T-helper 2 cell treated with Interferon-gamma antibody and Interleukin-4, amounts not matched to agents 5 μg/mL and 100 μg/mL, for 36 hours (primary cell): Measurements from ENCODE around the gene CFTR.

Experiments used
- DNase-seq: peaks from one replicate; pipeline ENCODE4 v3.0.0; 2021; ENCODE audit warnings: low spot score
- H3K27ac Mint-ChIP-seq: one replicate; pipeline ENCODE4 v1.8.0; 2021; ENCODE audit warnings: mild to moderate bottlenecking, mixed read lengths
- H3K27me3 Mint-ChIP-seq: one replicate; pipeline ENCODE4 v1.8.0; 2021; ENCODE audit warnings: low read depth, mixed read lengths
- H3K36me3 Mint-ChIP-seq: one replicate; pipeline ENCODE4 v1.8.0; 2021; ENCODE audit warnings: low read depth, mixed read lengths
- H3K4me1 Mint-ChIP-seq: one replicate; pipeline ENCODE4 v1.8.0; 2021; ENCODE audit warnings: low read depth, mixed read lengths
- H3K4me3 Mint-ChIP-seq: one replicate; pipeline ENCODE4 v1.8.0; 2022; ENCODE audit warnings: mild to moderate bottlenecking, moderate library complexity, mixed read lengths
- H3K9me3 Mint-ChIP-seq: one replicate; pipeline ENCODE4 v1.8.0; 2021; ENCODE audit warnings: mixed read lengths

Gene CFTR

DNA sequence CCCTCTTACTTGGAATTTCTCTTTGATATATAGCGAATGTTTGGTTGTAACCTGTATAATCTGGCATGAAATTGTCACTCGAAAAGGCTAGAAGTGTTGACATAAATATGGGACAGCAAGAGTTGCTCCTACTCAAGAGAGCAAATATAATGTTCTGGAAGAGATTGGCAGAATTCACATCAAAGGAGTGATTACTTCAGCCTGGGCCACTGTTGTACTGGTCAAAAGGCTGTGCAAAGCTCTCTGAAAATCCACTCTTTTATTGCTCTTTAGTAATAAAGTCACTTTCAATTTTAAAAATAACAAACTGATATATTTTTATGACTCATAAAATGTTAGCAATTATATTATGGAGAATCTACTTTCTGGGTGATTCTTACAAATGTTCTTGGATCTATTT lies 58.2 kb downstream of the CFTR start:
- Mint-ChIP-seq H3K27me3 (no peaks in the 10 kb centered on the region), H3K4me1 (no peaks in the 10 kb centered on the region), H3K9me3 (no peaks in the 10 kb centered on the region), H3K27ac (no peak overlapping the region), H3K4me3 (no peak overlapping the region), H3K36me3 (no peaks in the 10 kb centered on the region)
- DNase-seq, result no peak

DNA sequence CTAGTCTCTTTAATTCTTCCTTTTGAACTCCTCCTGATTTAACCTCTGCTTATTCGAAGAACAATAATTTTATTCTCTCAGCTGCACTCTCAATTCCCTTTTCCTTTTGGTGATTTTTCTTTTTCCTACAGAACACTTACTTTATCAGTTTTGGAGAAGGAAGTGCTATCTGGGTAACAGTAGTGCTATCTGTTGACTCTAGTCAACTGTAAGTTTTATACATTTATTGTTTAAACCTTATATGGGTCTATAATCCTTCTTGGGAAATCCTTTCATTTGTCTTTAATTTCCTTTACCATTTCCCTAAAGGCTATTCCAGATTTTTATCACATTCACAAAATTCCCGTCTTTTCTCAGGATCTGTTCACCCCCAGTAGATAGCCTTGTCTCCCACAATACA lies 64.2 kb downstream of the CFTR start:
- no peaks in the 10 kb centered on the region for H3K4me1 Mint-ChIP-seq
- no peak for DNase-seq
- no peaks in the 10 kb centered on the region for H3K27me3 Mint-ChIP-seq
- H3K27ac Mint-ChIP-seq, result no peak overlapping the region
- H3K36me3 Mint-ChIP-seq, result no peaks in the 10 kb centered on the region
- H3K4me3 Mint-ChIP-seq, result no peak overlapping the region
- no peaks in the 10 kb centered on the region for H3K9me3 Mint-ChIP-seq

DNA sequence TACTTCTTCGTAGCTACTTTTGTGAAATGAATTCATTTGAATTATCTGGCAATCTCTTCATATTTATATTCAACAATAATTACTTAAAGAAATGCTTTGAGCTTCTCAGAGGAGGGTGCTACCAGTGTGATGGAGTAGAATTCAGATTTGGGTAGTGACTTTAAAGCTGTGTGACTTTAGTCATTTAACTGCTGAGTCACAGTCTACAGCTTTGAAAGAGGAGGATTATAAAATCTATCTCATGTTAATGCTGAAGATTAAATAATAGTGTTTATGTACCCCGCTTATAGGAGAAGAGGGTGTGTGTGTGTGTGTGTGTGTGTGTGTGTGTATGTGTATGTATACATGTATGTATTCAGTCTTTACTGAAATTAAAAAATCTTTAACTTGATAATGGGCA lies 68.2 kb downstream of the CFTR start:
- no peak overlapping the region for H3K27ac Mint-ChIP-seq
- no peaks in the 10 kb centered on the region for H3K27me3 Mint-ChIP-seq
- no peaks in the 10 kb centered on the region for H3K9me3 Mint-ChIP-seq
- no peaks in the 10 kb centered on the region for H3K4me1 Mint-ChIP-seq
- no peaks in the 10 kb centered on the region for H3K36me3 Mint-ChIP-seq
- H3K4me3 Mint-ChIP-seq, result no peak overlapping the region
- DNase-seq, result no peak

DNA sequence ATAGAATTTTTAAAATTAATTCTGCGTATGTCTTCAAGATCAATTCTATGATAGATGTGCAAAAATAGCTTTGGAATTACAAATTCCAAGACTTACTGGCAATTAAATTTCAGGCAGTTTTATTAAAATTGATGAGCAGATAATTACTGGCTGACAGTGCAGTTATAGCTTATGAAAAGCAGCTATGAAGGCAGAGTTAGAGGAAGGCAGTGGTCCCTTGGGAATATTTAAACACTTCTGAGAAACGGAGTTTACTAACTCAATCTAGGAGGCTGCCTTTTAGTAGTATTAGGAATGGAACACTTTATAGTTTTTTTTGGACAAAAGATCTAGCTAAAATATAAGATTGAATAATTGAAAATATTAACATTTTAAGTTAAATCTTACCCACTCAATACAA lies 70.8 kb downstream of the CFTR start:
- no peak for DNase-seq
- H3K36me3 Mint-ChIP-seq, result no peaks in the 10 kb centered on the region
- no peak overlapping the region for H3K4me3 Mint-ChIP-seq
- no peaks in the 10 kb centered on the region for H3K27me3 Mint-ChIP-seq
- H3K27ac Mint-ChIP-seq, result no peak overlapping the region
- H3K4me1 Mint-ChIP-seq, result no peaks in the 10 kb centered on the region
- H3K9me3 Mint-ChIP-seq, result no peaks in the 10 kb centered on the region

DNA sequence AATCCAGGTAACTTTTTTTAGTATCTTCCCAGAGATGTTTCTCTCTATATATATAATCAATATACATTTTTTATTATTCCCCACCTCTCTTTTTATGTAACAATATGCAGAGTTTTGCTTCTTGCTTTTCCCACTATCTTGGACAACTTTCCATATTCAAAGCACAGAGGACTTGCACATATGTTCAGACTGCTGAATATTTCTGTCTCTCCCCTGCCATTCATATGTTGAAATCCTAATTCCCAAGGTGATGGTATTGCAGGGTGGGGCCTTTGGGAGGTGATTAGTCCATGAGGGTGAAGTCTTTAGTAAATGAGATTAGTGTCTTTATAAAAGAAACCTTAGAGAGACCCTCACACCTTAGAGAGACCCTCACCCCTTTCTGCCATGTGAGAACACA lies 72.8 kb downstream of the CFTR start:
- Mint-ChIP-seq H3K27ac (no peak overlapping the region), H3K9me3 (no peaks in the 10 kb centered on the region), H3K4me3 (no peak overlapping the region), H3K27me3 (no peaks in the 10 kb centered on the region), H3K36me3 (no peaks in the 10 kb centered on the region), H3K4me1 (no peaks in the 10 kb centered on the region)
- DNase-seq, result no peak

DNA sequence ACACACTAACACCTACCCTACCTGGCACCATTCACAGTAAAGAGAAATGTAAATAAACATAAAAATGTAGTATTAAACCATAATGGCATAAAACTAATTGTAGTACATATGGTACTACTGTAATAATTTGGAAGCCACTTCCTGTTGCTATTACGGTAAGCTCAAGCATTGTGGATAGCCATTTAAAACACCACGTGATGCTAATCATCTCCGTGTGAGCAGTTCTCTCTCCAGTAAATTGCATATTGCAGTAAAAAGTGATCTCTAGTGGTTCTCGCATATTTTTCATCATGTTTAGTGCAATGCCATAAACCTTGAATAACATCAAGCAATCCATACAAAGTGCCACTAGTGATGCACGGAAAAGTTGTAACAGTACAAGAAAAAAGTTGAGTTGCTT lies 75.4 kb downstream of the CFTR start:
- H3K9me3 Mint-ChIP-seq, result no peaks in the 10 kb centered on the region
- H3K27me3 Mint-ChIP-seq, result peaks cover 3% of the 10 kb centered on the region
- H3K4me3 Mint-ChIP-seq, result no peak overlapping the region
- no peak for DNase-seq
- H3K4me1 Mint-ChIP-seq, result no peaks in the 10 kb centered on the region
- no peak overlapping the region for H3K27ac Mint-ChIP-seq
- H3K36me3 Mint-ChIP-seq, result no peaks in the 10 kb centered on the region

DNA sequence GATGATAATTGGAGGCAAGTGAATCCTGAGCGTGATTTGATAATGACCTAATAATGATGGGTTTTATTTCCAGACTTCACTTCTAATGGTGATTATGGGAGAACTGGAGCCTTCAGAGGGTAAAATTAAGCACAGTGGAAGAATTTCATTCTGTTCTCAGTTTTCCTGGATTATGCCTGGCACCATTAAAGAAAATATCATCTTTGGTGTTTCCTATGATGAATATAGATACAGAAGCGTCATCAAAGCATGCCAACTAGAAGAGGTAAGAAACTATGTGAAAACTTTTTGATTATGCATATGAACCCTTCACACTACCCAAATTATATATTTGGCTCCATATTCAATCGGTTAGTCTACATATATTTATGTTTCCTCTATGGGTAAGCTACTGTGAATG lies 79.6 kb downstream of the CFTR start:
- peaks cover 8% of the 10 kb centered on the region for H3K27me3 Mint-ChIP-seq
- H3K4me1 Mint-ChIP-seq, result no peaks in the 10 kb centered on the region
- H3K4me3 Mint-ChIP-seq, result no peak overlapping the region
- no peaks in the 10 kb centered on the region for H3K9me3 Mint-ChIP-seq
- H3K27ac Mint-ChIP-seq, result no peak overlapping the region
- DNase-seq, result no peak
- H3K36me3 Mint-ChIP-seq, result no peaks in the 10 kb centered on the region

DNA sequence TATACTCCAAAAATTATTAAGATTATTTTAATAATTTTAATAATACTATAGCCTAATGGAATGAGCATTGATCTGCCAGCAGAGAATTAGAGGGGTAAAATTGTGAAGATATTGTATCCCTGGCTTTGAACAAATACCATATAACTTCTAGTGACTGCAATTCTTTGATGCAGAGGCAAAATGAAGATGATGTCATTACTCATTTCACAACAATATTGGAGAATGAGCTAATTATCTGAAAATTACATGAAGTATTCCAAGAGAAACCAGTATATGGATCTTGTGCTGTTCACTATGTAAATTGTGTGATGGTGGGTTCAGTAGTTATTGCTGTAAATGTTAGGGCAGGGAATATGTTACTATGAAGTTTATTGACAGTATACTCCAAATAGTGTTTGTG lies 80.2 kb downstream of the CFTR start:
- Mint-ChIP-seq H3K27me3 (peaks cover 9% of the 10 kb centered on the region), H3K27ac (no peak overlapping the region), H3K9me3 (no peaks in the 10 kb centered on the region), H3K36me3 (no peaks in the 10 kb centered on the region), H3K4me3 (no peak overlapping the region), H3K4me1 (no peaks in the 10 kb centered on the region)
- no peak for DNase-seq

DNA sequence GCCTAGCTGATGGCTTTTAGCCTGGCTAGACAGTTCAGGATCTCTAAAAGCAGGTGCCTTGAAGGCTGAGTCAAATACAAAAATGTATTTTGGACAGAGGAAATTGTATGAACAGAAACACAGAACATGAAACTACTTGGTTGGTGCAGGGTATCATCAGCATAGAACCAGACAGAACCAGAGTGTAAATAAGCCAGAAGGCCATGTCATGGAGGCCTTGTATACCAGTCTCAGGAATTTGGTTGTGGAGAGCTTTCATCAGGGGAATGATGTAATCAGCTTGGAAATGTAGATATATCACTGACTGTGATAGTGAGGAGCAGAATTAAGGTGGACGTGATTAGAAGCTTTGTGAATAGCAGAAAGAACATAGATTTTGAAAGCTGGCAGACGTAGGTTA lies 82.9 kb downstream of the CFTR start:
- Mint-ChIP-seq H3K36me3 (no peaks in the 10 kb centered on the region), H3K27ac (no peak overlapping the region), H3K4me3 (no peak overlapping the region), H3K27me3 (peaks cover 9% of the 10 kb centered on the region), H3K9me3 (no peaks in the 10 kb centered on the region), H3K4me1 (no peaks in the 10 kb centered on the region)
- no peak for DNase-seq

DNA sequence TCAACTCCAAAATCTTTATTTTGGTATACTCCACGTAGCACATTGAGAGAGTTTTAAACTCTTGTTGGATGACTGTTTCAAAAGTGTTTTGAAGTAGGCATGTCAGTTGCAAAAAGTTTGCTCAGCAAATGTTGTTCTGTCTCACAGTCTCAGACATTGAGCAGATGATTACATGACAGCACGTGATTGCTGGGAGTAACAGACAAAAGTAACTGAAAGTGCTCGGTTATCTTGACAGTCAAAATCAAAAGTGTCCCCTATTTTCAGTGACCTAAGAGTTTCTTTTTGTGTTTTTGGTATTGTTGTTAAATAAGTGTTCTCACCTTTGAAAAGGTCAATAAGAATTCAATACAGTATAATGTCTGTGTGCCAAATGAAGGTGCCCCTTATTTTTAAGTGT lies 84.3 kb downstream of the CFTR start:
- Mint-ChIP-seq H3K27ac (no peak overlapping the region), H3K4me1 (no peaks in the 10 kb centered on the region), H3K27me3 (peaks cover 9% of the 10 kb centered on the region), H3K36me3 (no peaks in the 10 kb centered on the region), H3K4me3 (no peak overlapping the region), H3K9me3 (no peaks in the 10 kb centered on the region)
- no peak for DNase-seq

DNA sequence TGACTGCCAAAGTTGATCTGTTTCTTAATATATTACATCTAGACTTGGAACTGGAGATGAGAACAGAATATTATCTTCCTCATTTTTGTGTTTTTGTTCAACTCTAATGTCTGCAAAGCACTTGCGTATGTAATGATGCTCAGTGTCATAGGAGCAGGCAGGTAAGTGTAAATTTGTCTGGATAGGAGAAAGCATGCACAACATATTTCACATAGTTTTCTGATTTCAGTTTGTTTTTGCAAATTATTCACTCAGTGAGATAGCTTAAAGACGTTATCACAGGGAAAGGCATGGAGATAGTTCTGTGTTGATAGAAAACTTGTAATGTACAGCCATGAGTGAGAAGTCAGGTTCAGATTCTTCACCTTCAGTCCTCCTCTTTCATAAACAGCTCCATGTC lies 84.8 kb downstream of the CFTR start:
- no peak for DNase-seq
- Mint-ChIP-seq H3K27me3 (peaks cover 9% of the 10 kb centered on the region), H3K36me3 (no peaks in the 10 kb centered on the region), H3K9me3 (no peaks in the 10 kb centered on the region), H3K27ac (no peak overlapping the region), H3K4me3 (no peak overlapping the region), H3K4me1 (no peaks in the 10 kb centered on the region)

DNA sequence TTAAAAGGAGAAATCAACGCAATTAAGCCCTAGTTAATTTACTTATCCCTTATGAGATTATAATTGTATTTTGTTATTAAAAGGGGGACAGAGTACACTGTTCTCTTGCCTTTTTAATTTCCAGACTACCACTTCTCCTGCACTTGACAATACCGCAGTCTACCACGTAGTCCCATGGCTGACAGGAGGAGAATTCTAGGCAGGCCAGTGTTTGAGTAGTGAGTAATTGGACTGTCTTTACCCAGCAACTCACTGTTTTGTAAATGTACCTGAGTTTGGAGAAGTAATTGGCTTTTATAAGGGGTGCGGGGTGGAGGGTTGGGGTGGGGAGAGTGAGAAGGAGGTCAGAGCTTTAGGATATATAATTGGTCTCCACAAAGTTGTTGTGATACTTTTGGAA lies 85.4 kb downstream of the CFTR start:
- peaks cover 6% of the 10 kb centered on the region for H3K27me3 Mint-ChIP-seq
- H3K4me3 Mint-ChIP-seq, result no peak overlapping the region
- no peak overlapping the region for H3K27ac Mint-ChIP-seq
- no peaks in the 10 kb centered on the region for H3K4me1 Mint-ChIP-seq
- no peaks in the 10 kb centered on the region for H3K36me3 Mint-ChIP-seq
- no peak for DNase-seq
- H3K9me3 Mint-ChIP-seq, result no peaks in the 10 kb centered on the region

DNA sequence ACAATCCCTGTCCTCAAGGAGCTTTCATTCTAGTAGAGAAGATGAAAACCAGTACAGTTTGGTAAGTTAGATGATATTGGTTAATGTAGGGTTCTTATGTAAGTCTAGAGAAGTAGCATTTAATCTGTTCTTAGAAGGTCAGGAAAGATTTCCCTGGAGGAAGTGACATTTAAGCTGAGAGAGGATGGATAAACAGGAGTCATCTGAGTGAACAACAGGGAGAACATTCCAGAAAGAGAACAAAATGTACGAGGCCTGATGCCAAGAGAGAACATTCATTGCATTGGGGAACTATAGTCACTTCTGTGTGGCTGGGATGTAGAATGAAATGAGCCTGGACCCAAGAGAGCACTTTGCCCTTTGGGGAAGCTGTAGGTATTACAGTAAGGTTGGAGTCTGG lies 88.0 kb downstream of the CFTR start:
- Mint-ChIP-seq H3K36me3 (no peaks in the 10 kb centered on the region), H3K27me3 (peaks cover 11% of the 10 kb centered on the region), H3K4me3 (no peak overlapping the region)

DNA sequence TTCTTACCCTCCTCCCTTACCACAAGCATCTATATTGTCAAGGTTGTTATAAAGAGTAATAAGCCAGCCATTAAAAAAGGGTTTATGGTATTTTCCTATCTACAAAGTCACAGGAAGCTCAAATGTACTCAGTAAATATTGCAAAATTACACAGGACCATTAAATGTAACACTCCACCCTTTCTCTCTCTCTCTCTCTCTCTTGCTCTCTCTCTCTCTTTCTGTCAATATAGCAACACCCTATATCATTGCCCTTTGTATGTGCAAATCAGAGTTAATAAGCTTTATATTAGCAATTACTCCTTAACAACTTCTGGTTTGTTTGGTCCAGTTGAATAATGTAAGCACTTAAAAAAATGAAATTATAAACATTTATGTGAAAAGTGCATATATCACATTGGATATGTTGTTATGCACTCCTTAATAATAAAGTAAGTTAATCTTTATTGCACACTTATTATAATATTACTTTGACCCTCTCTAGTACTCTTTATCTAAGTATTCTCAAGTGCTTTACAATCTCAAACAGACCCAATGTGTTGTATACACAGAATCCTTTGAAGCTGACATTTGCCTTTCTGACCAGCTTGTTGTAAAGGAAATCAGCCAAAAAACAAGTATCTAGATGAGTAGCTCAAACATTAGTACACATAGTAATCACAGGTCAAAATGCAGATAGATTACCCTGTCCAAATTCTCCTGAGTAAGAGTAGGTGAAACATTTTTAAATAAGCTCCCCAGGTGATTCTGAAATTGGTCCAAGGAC lies 93.2 kb downstream of the CFTR start:
- Mint-ChIP-seq H3K36me3 (no peaks in the 10 kb centered on the region), H3K9me3 (no peaks in the 10 kb centered on the region), H3K4me3 (no peak overlapping the region), H3K27ac (no peak overlapping the region), H3K27me3 (peaks cover 12% of the 10 kb centered on the region), H3K4me1 (peaks cover 2% of the 10 kb centered on the region)
- no peak for DNase-seq

More for the DNA sequence above, 88.0 kb downstream of the CFTR start:
- DNase-seq, result no peak
- Mint-ChIP-seq H3K9me3 (no peaks in the 10 kb centered on the region), H3K4me1 (no peaks in the 10 kb centered on the region), H3K27ac (no peak overlapping the region)

DNA sequence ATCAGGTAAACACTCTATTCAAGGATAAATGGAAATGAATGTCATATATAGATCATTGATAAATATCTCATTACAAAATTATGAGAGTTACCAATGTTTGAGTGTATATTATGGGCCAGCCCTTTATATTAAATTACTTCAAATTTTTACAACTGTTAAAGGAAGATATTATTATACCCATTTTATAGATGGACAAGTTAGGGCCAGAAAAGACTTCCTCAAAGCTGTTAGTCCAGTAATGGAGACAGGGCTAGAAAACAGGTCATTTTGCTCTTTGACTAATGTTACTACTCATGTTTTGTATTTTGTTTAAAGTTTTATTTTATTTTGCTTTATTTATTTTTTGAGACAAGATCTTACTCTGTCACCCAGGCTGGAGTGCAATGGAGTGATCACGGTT lies 101.6 kb downstream of the CFTR start:
- H3K27me3 Mint-ChIP-seq, result peaks cover 12% of the 10 kb centered on the region
- no peak overlapping the region for H3K27ac Mint-ChIP-seq
- H3K4me3 Mint-ChIP-seq, result no peak overlapping the region
- no peak for DNase-seq
- H3K9me3 Mint-ChIP-seq, result no peaks in the 10 kb centered on the region
- peaks cover 4% of the 10 kb centered on the region for H3K4me1 Mint-ChIP-seq
- no peaks in the 10 kb centered on the region for H3K36me3 Mint-ChIP-seq
